D341Med (cell line): ENCODE data around the gene RPS6KA4.
A peak's percentile ranks its signal among the peaks of the same experiment; 100 is the strongest.

Source experiments
- DNase-seq: peaks from one replicate; pipeline ENCODE4 v3.0.0; 2012; ENCODE audit warnings: low spot score

Gene RPS6KA4

GRCh38 chr11:64348383-64349024 is 10.5 kb upstream of the RPS6KA4 start:
- no peak for DNase-seq

GRCh38 chr11:64349025-64349387 is 10.0 kb upstream of the RPS6KA4 start:
- DNase-seq: no peak

GRCh38 chr11:64349404-64349803 is 9.6 kb upstream of the RPS6KA4 start:
- no peak for DNase-seq

- DNase-seq: no peak
Observed at GRCh38 chr11:64351136-64351631, 7.8 kb upstream of the RPS6KA4 start.

- no peak for DNase-seq
Observed at GRCh38 chr11:64352099-64352994, 6.6 kb upstream of the RPS6KA4 start.

GRCh38 chr11:64352995-64353714 is 5.8 kb upstream of the RPS6KA4 start:
- no peak for DNase-seq

- no peak for DNase-seq
Observed at GRCh38 chr11:64353715-64354506, 5.1 kb upstream of the RPS6KA4 start.

- DNase-seq: peak; percentile 90
Observed at GRCh38 chr11:64355078-64355940, 3.7 kb upstream of the RPS6KA4 start.

GRCh38 chr11:64356498-64357411 is 2.2 kb upstream of the RPS6KA4 start:
- DNase-seq: peak; percentile 82

- DNase-seq: no peak
Observed at GRCh38 chr11:64357446-64357845, 1.5 kb upstream of the RPS6KA4 start.

- no peak for DNase-seq
Observed at GRCh38 chr11:64357904-64358535, 942 bp upstream of the RPS6KA4 start.

- DNase-seq: no peak
Observed at GRCh38 chr11:64358536-64358906, 441 bp upstream of the RPS6KA4 start.

GRCh38 chr11:64359712-64360445 is 917 bp downstream of the RPS6KA4 start:
- DNase-seq: no peak

GRCh38 chr11:64360448-64360921 is 1.5 kb downstream of the RPS6KA4 start:
- no peak for DNase-seq

- no peak for DNase-seq
Observed at GRCh38 chr11:64361659-64362058, 2.7 kb downstream of the RPS6KA4 start.

- DNase-seq: no peak
Observed at GRCh38 chr11:64362339-64362738, 3.4 kb downstream of the RPS6KA4 start.

GRCh38 chr11:64364435-64364834 is 5.5 kb downstream of the RPS6KA4 start:
- no peak for DNase-seq

GRCh38 chr11:64364911-64365310 is 5.9 kb downstream of the RPS6KA4 start:
- DNase-seq: no peak
